ENCODE data around the gene DNAJB8. TPM values are rescaled to one million over a fixed set of nuclear protein-coding genes. Genes with fewer than 3 reads are reported as not detected.

DNAJB8 gene
- total and polyA plus RNA-seq, 9 of the 15 experiments (the other 6 are each of a cell fraction or from before 2014, with no cell fraction given) = not detected

DNA sequence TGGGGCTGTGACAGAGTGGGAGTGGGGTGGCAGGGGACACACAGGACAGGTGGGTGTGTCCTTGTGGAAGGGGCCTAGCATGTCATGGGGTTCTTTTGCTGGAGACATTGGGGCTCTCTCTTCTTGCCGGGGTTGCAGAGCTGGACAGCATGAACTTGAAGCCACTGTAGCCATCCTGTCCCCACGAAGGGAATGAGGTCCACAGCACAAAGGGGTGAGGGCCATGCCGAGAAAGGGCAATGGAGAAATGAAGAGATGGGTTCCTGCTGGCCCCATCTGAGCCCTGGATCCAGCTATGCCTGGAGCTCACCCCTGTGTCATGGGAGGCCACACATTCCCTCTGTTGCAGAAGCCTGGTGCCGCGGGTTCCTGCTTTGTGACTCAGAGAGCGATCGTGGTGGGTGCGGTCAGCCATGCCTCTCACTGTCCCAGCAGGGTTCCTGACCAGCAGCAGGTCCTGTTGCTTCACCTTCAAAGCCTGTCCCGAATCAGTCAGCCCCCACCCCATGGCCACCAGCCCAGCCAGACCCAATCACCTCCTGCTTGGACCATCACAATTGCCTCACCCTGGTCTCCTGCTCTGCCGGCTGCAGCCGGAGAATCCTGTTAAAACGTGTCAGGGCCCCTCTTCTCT is 50.0 kb downstream of the DNAJB8 start (continued):
- TF ChIP-seq, protein P1, sequence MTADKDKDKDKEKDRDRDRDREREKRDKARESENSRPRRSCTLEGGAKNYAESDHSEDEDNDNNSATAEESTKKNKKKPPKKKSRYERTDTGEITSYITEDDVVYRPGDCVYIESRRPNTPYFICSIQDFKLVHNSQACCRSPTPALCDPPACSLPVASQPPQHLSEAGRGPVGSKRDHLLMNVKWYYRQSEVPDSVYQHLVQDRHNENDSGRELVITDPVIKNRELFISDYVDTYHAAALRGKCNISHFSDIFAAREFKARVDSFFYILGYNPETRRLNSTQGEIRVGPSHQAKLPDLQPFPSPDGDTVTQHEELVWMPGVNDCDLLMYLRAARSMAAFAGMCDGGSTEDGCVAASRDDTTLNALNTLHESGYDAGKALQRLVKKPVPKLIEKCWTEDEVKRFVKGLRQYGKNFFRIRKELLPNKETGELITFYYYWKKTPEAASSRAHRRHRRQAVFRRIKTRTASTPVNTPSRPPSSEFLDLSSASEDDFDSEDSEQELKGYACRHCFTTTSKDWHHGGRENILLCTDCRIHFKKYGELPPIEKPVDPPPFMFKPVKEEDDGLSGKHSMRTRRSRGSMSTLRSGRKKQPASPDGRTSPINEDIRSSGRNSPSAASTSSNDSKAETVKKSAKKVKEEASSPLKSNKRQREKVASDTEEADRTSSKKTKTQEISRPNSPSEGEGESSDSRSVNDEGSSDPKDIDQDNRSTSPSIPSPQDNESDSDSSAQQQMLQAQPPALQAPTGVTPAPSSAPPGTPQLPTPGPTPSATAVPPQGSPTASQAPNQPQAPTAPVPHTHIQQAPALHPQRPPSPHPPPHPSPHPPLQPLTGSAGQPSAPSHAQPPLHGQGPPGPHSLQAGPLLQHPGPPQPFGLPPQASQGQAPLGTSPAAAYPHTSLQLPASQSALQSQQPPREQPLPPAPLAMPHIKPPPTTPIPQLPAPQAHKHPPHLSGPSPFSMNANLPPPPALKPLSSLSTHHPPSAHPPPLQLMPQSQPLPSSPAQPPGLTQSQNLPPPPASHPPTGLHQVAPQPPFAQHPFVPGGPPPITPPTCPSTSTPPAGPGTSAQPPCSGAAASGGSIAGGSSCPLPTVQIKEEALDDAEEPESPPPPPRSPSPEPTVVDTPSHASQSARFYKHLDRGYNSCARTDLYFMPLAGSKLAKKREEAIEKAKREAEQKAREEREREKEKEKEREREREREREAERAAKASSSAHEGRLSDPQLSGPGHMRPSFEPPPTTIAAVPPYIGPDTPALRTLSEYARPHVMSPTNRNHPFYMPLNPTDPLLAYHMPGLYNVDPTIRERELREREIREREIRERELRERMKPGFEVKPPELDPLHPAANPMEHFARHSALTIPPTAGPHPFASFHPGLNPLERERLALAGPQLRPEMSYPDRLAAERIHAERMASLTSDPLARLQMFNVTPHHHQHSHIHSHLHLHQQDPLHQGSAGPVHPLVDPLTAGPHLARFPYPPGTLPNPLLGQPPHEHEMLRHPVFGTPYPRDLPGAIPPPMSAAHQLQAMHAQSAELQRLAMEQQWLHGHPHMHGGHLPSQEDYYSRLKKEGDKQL (CRISPR knock-in tag; IDR thresholded peaks at IDR 0.05; ENCODE audit: borderline replicate concordance) = no peak
- TF ChIP-seq HMGN3 (IDR thresholded peaks at IDR 0.05; ENCODE audit: borderline replicate concordance, extremely low read depth, insufficient read length, low read depth, low read length) (peak; percentile 44), NFRKB (IDR thresholded peaks at IDR 0.05; ENCODE audit: low read depth) (peak; percentile 95), SIX5 (IDR thresholded peaks at IDR 0.05; ENCODE audit: borderline replicate concordance in 1 of 2, insufficient read depth in 1 of 2, low read depth in 1 of 2, low read length in 2 of 2) (no peak), ZNF143 (CRISPR knock-in tag; IDR thresholded peaks at IDR 0.05) (no peak), WHSC1 (IDR thresholded peaks at IDR 0.05; ENCODE audit: low read length) (no peak), PYGO2 (tag; IDR thresholded peaks at IDR 0.05) (no peak), BRCA1 (IDR thresholded peaks at IDR 0.05) (no peak), BRCA1 (CRISPR knock-in tag; IDR thresholded peaks at IDR 0.05) (no peak), ZNF316 (IDR thresholded peaks at IDR 0.05) (no peak), NFE2 (IDR thresholded peaks at IDR 0.05; ENCODE audit: low read depth) (0 out of 2 replicates have a peak, but pooled peaks have one; percentile 10), RB1 (IDR thresholded peaks at IDR 0.05; ENCODE audit: low read depth) (no peak), KDM2B (CRISPR knock-in tag; IDR thresholded peaks at IDR 0.05) (no peak), ESRRB (CRISPR knock-in tag; IDR thresholded peaks at IDR 0.05; ENCODE audit: borderline replicate concordance) (no peak), ADNP (tag; IDR thresholded peaks at IDR 0.05) (no peak)
- TF ChIP-seq, protein P2, sequence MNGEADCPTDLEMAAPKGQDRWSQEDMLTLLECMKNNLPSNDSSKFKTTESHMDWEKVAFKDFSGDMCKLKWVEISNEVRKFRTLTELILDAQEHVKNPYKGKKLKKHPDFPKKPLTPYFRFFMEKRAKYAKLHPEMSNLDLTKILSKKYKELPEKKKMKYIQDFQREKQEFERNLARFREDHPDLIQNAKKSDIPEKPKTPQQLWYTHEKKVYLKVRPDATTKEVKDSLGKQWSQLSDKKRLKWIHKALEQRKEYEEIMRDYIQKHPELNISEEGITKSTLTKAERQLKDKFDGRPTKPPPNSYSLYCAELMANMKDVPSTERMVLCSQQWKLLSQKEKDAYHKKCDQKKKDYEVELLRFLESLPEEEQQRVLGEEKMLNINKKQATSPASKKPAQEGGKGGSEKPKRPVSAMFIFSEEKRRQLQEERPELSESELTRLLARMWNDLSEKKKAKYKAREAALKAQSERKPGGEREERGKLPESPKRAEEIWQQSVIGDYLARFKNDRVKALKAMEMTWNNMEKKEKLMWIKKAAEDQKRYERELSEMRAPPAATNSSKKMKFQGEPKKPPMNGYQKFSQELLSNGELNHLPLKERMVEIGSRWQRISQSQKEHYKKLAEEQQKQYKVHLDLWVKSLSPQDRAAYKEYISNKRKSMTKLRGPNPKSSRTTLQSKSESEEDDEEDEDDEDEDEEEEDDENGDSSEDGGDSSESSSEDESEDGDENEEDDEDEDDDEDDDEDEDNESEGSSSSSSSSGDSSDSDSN (IDR thresholded peaks at IDR 0.05; ENCODE audit: borderline replicate concordance in 1 of 2, low read depth in 2 of 2, low read length in 2 of 2) = peak; percentile 31 to 42; a peak in 1 of 4 replicates
- TF ChIP-seq, protein P3, sequence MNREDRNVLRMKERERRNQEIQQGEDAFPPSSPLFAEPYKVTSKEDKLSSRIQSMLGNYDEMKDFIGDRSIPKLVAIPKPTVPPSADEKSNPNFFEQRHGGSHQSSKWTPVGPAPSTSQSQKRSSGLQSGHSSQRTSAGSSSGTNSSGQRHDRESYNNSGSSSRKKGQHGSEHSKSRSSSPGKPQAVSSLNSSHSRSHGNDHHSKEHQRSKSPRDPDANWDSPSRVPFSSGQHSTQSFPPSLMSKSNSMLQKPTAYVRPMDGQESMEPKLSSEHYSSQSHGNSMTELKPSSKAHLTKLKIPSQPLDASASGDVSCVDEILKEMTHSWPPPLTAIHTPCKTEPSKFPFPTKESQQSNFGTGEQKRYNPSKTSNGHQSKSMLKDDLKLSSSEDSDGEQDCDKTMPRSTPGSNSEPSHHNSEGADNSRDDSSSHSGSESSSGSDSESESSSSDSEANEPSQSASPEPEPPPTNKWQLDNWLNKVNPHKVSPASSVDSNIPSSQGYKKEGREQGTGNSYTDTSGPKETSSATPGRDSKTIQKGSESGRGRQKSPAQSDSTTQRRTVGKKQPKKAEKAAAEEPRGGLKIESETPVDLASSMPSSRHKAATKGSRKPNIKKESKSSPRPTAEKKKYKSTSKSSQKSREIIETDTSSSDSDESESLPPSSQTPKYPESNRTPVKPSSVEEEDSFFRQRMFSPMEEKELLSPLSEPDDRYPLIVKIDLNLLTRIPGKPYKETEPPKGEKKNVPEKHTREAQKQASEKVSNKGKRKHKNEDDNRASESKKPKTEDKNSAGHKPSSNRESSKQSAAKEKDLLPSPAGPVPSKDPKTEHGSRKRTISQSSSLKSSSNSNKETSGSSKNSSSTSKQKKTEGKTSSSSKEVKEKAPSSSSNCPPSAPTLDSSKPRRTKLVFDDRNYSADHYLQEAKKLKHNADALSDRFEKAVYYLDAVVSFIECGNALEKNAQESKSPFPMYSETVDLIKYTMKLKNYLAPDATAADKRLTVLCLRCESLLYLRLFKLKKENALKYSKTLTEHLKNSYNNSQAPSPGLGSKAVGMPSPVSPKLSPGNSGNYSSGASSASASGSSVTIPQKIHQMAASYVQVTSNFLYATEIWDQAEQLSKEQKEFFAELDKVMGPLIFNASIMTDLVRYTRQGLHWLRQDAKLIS (CRISPR knock-in tag; IDR thresholded peaks at IDR 0.05) = 0 out of 2 replicates have a peak, but pooled peaks have one; percentile 33

Measured in K562 (cell line).